Measurements from ENCODE around the gene FBXO42. TPM values are rescaled to one million over a fixed set of nuclear protein-coding genes. Genes with fewer than 3 reads are reported as not detected.

Gene FBXO42
- total and polyA plus RNA-seq, 2 of the 8 experiments (the other 6 are each of a cell fraction or from before 2014, with no cell fraction given) = 15.1 to 17.0 TPM

DNA sequence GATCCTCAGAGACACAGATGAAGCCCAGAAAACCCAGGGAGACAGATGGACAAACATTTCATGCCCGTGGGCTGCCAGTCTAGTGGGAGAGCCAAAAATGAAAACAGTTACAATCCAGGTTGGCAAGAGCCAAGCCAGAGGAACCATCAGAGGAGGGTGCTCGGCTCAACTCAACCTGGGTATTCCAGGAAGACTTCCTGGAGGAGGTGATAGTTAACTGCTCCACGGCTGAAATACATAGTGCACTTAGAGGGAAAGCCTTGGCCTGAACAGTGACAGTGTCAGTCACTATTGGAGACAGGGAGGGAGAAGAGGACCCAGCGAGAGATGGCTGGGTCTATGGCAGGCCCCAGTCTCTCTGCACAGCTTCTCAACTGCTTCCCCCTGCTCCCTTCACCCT, 141.7 kb downstream of the FBXO42 start:
- Histone ChIP-seq H3K9me3 (ENCODE audit: insufficient read depth in 2 of 2, low read depth in 1 of 2, low read length in 1 of 2) (no peaks in the 10 kb centered on the region), H2BK15ac (ENCODE audit: low read length) (no peak overlapping the region), H2BK5ac (ENCODE audit: low read depth, low read length) (no peak overlapping the region), H4K91ac (replicated peaks; ENCODE audit: insufficient read length, low read length) (no peak overlapping the region), H3K23ac (ENCODE audit: insufficient read length) (no peak overlapping the region), H3K4me3 (ENCODE audit: extremely low read depth in 1 of 4, insufficient read depth in 2 of 4, low read depth in 3 of 4, low read length in 4 of 4) (peak overlapping the region in 3 of 4 experiments; percentile 5 to 66 (median 5); a peak in 4 of 8 replicates), H2AFZ (ENCODE audit: low read length) (no peak overlapping the region), H3K36me3 (ENCODE audit: control insufficient read depth in 2 of 4, insufficient read depth in 4 of 4, low read length in 3 of 4) (no peaks in the 10 kb centered on the region), H2AK5ac (ENCODE audit: low read depth, low read length) (no peak overlapping the region; the same call in 1 of the 2 replicates), H4K8ac (ENCODE audit: extremely low read depth, insufficient read depth, low read length) (no peak overlapping the region), H3K79me2 (ENCODE audit: control insufficient read depth in 1 of 2, insufficient read depth in 2 of 2, low read length in 2 of 2) (peaks cover 5 to 33% of the 10 kb centered on the region in 2 experiments; a peak in 3 of 4 replicates), H2BK20ac (ENCODE audit: low read length) (0 out of 2 replicates have a peak overlapping the region, but pooled peaks have one; percentile 86), H3K27me3 (replicated peaks in 1 of 4; ENCODE audit: control insufficient read depth in 3 of 4, extremely low read depth in 1 of 4, insufficient read depth in 3 of 4, low read length in 3 of 4) (no peaks in the 10 kb centered on the region), H3K18ac (ENCODE audit: extremely low read depth, low read length) (no peak overlapping the region), H3K79me1 (ENCODE audit: low read depth, low read length) (peaks cover 10% of the 10 kb centered on the region), H3K4me1 (replicated peaks in 1 of 4; ENCODE audit: control insufficient read depth in 3 of 4, insufficient read depth in 4 of 4, low read length in 3 of 4) (peaks cover 10 to 47% (median 29%) of the 10 kb centered on the region in 4 experiments), H3K14ac (ENCODE audit: insufficient read length) (no peak overlapping the region), H2BK120ac (replicated peaks; ENCODE audit: low read depth, low read length) (no peak overlapping the region), H3K27ac (ENCODE audit: low read depth, low read length) (no peak overlapping the region), H3K9ac (replicated peaks in 1 of 4; ENCODE audit: extremely low read depth in 1 of 4, low read depth in 3 of 4, low read length in 3 of 4) (no peak overlapping the region; a peak in 2 of 7 replicates), H2BK12ac (ENCODE audit: low read depth, low read length) (no peak overlapping the region), H4K5ac (ENCODE audit: insufficient read length, low read depth, low read length) (no peak overlapping the region), H3K23me2 (ENCODE audit: low read depth, low read length) (peaks cover 17% of the 10 kb centered on the region), H3K4ac (replicated peaks; ENCODE audit: insufficient read length, low read depth, low read length) (peak overlapping the region; percentile 23), H4K20me1 (replicated peaks in 1 of 2; ENCODE audit: control insufficient read depth in 1 of 2, insufficient read depth in 2 of 2, low read length in 2 of 2) (peaks cover 2 to 3% of the 10 kb centered on the region in 2 experiments), H3K4me2 (ENCODE audit: insufficient read depth in 1 of 2, low read depth in 2 of 2, low read length in 2 of 2) (peak overlapping the region; percentile 83 to 89), H3K56ac (replicated peaks; ENCODE audit: insufficient read length, low read depth, low read length) (no peak overlapping the region)
- DNase-seq (ENCODE audit: low read depth in 1 of 2, low spot score in 2 of 2) (no peak), FAIRE-seq (no peak)
- ChIA-PET POLR2A (ENCODE audit: partially characterized antibody) (interaction anchor here (1.1 to 3.5 kb wide), 3 partner anchors 10 to 144 kb away, joined by 4 to 32 read pairs (median 5); no protein-coding TSS in a partner anchor), CTCF (ENCODE audit: partially characterized antibody) (interaction anchor here (0.6 to 3.0 kb wide), 5 partner anchors 8 to 35 kb away, joined by 3 to 16 read pairs (median 3); no protein-coding TSS in a partner anchor)
- 80% methylated on average over 4 of the region's 4 CpGs; no CpG with 5 or more reads in 1 of the 2 experiments for whole genome bisulfite sequencing, 2 experiments (ENCODE audit: extremely low coverage in 1 of 2, insufficient coverage in 1 of 2, insufficient read length in 1 of 2, insufficient replicate concordance in 2 of 2, low coverage in 1 of 2, low lambda C conversion rate in 2 of 2, missing lambda C conversion rate in 1 of 2)
- no peak for TF ChIP-seq CBX5 (IDR thresholded peaks at IDR 0.05; ENCODE audit: low read depth, low read length)
- no peak for TF ChIP-seq POLR2AphosphoS5 (IDR thresholded peaks at IDR 0.05; ENCODE audit: low read depth, low read length)
